Measurements from ENCODE around the gene ATG9A.

Gene ATG9A

DNA sequence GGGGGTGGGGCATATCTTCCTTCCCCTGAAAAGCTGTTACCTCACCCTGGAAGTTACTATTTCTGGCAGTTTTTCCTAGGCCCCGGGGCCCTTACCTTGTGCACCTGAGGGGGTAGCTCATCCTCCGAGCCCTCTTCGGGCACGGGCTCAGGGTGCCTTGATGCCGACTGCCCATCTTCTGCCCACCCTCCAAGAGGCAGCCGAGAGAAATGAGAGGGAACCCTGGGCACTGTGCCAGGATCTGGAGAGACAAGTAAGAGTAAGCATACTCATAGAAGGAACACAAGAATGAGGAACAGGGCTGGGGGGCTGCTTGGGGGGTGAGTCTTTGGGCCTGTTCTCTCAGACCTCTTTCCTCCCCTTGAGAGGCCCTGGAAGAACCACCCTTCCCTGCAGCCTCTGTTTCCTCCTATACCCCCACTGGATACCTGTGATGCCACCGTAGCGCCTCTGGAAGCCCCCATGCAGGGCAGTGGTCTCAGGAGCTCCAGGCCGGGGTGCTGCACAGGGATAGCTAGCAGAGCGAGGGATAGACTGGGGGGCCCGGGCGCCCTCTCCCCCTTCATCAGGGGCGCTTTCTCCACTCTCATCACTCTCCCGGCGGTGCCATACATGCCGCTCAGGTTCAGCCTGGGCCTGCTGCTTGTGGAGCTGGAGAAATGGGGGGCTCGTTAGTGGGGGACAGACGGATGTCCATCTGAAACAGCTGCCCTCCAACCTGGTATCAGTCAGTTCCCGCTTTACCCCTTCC, 8.6 kb downstream of the ATG9A start:
- DNase-seq (ENCODE audit: low read depth) = no peak

- DNase-seq (ENCODE audit: low read depth) = no peak
Measured at GRCh38 chr2:219219784-219220532, 9.5 kb downstream of the ATG9A start.

DNA sequence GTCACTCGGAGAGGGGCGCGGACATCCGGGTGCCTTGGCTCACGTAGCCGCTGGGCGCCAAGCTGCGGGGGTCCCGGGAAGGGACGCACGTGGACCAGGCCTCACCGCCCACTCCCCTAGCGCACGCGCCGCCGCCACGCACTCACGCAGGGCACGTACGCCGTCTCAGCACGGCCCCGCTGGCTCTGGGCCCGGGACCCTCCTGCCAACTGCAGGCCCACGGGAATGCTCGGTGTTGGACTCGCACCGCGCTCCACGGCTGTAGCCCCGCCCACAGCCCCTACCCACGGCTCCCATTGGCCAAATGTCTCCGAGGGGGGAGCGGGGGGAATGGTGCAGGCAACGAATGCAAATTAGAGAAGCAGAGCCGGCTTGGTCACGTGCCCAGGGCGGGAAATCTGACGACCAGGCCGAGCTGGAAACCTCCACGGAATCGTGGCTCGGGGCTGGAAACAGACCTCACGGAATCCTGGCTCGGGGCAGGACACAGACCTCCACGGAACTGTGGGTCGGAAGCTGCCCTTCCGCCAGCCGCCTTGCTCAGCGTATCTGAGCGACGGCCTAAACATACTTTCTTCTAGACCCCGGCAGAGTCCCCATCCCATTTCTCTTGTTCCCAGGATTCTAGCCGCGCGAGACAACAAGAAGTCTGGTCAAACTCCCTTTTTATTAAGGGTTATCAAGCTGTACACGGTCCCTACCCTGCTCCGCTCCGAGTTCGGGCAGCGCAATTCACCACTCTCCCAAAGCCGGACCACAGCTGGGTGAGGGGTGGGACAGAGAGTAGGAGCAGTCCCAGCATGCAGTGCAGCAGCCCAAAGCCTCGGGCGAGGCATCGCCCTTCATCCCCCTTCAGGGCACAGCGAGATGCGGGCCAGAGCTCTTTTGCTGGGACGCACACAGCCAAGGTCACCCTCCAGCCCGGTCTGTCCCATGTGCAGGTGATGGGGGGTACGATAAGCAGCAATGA, 10.4 kb downstream of the ATG9A start, which contains the start of gene ABCB6:
TSS of gene ABCB6 (minus strand) at position 227 of the 970 bp plus-strand sequence. CDS start 285 bp downstream, outside the sequence.
- peak; percentile 86 for DNase-seq (ENCODE audit: low read depth)

GRCh38 chr2:219218217-219218731, 11.2 kb downstream of the ATG9A start:
- DNase-seq (ENCODE audit: low read depth) = no peak

GRCh38 chr2:219216535-219216915, 12.9 kb downstream of the ATG9A start:
- DNase-seq (ENCODE audit: low read depth) = no peak

GRCh38 chr2:219215871-219216534, 13.4 kb downstream of the ATG9A start:
- no peak for DNase-seq (ENCODE audit: low read depth)

DNA sequence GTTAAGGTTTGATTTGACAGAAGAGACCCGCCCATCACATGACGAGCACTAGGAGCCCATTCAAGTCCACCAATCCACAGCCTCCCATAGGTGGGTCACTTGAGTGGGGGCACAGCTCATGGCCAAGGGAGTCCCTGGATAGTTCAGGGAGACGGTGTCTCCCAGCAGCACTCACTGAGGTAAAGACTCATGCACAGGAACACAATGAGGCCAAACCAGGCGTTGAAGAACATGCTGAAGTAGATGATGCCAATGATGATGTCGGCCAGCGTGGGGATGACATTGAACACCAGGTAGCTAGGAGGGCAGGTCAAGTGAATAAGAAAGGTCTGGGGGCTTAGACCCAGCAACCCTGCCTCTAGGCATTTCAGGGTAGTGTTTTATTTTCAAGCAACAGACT, 14.7 kb downstream of the ATG9A start:
- DNase-seq (ENCODE audit: low read depth) = no peak

GRCh38 chr2:219214141-219214540, 15.3 kb downstream of the ATG9A start:
- no peak for DNase-seq (ENCODE audit: low read depth)

- no peak for DNase-seq (ENCODE audit: low read depth)
Measured at GRCh38 chr2:219213486-219214071, 15.9 kb downstream of the ATG9A start.

GRCh38 chr2:219213026-219213415, 16.4 kb downstream of the ATG9A start:
- no peak for DNase-seq (ENCODE audit: low read depth)

DNA sequence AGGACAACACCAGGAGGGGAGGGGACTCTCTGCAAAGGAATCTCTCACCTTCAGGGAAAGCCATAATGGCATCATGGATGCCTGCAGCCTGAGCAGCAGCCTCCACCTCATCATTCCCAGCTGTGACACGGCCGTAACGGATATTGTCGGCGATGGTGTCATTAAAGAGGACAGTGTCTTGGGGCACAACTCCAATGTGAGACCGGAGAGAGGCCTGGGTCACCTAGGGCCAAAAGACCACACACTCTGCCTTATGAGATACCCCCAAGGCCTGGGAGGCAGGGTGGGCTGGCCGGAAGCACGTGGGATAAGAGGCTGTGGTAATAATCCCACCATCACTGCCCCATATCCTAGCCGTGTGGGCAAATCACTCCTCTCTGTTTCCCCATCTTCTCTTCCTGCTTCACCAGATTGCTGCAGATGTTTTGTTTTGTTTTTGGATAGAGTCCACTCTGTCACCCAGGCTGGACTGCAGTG, 18.5 kb downstream of the ATG9A start:
- no peak for DNase-seq (ENCODE audit: low read depth)

DNA sequence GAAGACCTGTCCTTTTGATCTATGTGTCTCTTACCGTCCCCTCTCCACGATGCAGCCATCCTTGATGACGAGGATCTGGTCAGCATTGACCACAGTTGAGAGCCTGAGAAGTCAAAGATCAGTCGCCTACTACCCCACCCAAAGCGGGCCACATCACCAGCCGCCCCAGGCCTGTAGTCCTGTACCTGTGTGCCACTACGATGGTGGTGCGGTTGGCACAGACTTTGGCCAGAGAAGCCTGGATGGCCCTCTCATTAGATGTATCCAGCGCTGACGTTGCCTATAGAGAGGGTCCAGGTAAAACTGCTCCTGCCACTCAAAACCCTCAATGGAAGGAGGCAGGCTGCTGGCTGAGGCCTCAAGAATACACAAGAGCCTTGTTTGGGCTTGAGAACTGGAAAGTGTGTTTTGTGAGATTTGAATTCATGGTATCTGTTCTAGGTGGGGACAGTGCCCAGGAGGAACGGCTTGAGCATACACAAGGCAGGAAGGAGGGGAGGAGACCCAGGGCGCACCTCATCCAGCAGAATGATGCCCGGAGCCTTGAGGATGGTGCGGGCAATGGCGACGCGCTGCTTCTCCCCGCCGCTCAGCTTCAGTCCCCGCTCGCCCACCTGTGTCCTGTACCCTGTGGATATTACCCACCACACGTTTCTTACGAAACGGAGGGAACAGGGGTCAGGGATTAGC, 19.1 kb downstream of the ATG9A start:
- no peak for DNase-seq (ENCODE audit: low read depth)

DNA sequence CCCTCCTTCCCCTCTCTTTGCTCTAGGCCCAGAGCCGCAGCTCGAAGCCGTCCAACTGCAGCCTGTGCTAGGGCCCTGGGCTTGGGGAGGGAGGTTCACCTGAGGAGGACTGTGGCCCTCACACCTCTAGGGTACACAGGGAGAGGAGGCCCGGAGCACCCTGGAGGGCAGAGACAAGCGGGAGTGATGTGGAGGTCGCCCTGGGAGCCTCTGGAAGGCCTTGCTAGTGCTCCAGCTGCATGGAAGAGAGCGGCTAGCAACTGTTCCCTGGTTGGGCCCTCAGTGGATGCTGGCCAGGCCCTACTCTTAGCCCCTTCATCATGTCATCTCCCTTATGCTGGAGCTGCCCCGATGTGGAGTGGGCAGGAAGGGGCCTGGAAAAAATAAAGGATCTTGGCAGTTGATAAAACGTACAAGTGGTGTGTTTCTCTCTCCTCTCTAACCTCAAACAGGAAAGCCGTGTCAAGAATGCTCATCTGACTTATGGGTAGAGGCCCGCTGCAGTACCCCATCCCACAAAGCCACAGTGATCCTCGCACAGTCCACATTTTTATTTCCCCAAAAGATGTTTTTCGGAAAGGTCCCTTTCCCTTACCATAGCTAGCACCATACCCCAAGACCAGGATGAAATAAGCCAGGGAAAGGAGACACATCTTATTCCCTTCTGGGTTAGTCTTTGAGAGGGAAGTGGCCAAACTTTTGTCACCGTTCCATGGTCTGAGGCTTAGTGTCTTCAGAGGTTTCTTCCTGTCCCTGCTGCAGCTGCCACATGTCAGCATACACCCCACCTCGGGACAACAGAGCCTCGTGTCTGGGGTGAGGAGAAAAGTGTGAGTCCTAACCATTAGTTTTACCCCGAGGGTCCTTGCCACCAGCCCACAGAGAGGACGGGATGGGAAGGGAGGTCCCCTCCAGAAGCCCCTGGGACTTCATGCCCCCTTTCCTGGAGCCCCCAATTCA, 19.9 kb downstream of the ATG9A start:
- DNase-seq (ENCODE audit: low read depth) = no peak

GRCh38 chr2:219207884-219208740, 21.3 kb downstream of the ATG9A start:
- no peak for DNase-seq (ENCODE audit: low read depth)

DNA sequence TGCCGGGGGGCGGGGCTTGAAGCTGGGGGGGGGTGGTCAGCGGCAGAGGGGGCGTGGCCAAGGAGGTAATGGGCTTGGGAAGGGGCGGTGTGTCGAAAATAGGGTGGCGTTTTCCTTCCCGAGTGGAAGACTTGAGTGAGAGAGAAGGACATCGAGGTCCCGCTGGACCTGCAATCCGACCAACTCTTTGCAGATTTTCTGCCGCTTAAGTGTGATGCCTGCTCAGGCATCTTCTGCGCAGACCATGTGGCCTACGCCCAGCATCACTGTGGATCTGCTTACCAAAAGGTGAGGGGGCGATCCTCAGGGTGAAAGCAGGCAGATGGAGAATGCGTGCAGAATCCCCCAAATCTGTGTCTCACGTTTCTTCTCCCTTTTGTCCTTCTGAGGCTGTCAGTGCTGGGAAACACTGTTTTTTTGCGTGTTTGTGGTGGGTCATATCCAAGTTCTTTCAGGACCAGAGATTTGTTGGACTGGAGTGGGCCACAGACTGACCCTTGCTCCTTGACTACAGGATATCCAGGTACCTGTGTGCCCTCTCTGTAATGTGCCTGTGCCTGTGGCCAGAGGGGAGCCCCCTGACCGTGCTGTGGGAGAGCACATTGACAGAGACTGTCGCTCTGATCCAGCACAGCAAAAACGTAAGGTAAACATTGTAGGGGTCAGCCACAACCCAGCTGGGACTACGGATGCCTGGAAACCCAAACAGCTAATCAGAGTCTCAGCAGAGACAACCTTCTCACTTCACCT, 22.1 kb downstream of the ATG9A start:
- DNase-seq (ENCODE audit: low read depth) = no peak

DNA sequence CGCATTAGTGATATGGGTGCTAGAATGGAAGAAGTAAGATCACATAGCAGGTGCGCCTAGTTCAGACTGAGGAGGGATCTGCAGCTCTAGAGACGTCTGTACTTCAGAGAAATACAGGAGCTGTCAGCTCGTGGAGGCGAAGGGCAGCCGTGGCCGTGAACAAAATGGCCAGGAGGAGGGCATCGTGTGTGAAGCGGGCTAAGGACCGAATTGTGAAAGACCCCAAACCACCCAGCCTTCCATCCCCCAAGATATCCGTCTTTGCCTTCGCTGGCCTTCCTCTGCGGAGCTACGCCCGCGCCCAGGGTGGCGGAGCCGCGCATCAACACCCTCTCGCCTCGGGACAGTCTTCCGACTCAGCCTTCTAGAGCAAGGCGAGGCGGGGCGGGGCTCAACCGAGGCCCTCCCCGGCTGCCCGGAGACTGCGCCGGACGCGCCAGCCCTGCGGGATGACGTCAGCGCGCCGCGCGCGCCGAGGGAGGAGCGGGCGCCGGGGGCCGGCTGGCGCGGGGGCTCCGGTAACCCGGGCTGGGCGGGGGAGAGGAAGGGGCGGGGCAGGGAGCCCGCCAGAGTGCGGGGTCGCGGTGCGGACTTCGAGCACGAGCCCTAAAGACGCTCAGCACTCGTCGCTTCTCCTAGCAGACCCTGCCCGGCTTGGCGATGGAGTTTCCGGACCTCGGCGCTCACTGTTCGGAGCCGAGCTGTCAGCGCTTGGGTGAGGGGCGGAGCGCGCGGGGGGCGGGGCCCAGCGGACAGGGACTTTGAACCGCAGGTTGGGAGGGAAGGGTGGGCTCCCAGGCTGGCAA, 22.9 kb downstream of the ATG9A start, which contains the start of gene ZFAND2B:
TSS of gene ZFAND2B (plus strand) at position 455 of the 806 bp plus-strand sequence. CDS start at position 661, 206 bp downstream.
- DNase-seq (ENCODE audit: low read depth) = peak; percentile 91

All from T follicular helper cell (primary cell).